Stomach smooth muscle (tissue), 2 donors: Measurements from ENCODE around the gene DENND4B.
A peak's percentile ranks its signal among the peaks of the same experiment; 100 is the strongest.
"Not testable (repeated sequence)": the region's sequence is repeated elsewhere in the genome, so short reads cannot be mapped to it uniquely, and the experiment has no call there.

Source experiments
- H3K27ac ChIP-seq: one replicate; pipeline ENCODE4 v1.7.0; 2013; ENCODE audit warnings: mild to moderate bottlenecking, low read length, inconsistent platforms
- H3K27me3 ChIP-seq, 2 donors: one replicate each; pipeline ENCODE4 v1.7.0; 2013; ENCODE audit warnings: low read length in 2 of 2; ENCODE audit not compliant: insufficient read depth in 2 of 2, control insufficient read depth in 1 of 2
- H3K36me3 ChIP-seq, 2 donors: one replicate each; pipeline ENCODE4 v1.7.0; 2013; ENCODE audit warnings: low read length in 2 of 2; ENCODE audit not compliant: control insufficient read depth in 2 of 2, insufficient read depth in 2 of 2
- H3K4me1 ChIP-seq: one replicate; pipeline ENCODE4 v1.7.0; 2013; ENCODE audit warnings: low read length; ENCODE audit not compliant: control insufficient read depth, insufficient read depth
- H3K4me3 ChIP-seq, 2 donors: one replicate each; pipeline ENCODE4 v1.7.0; 2013; ENCODE audit warnings: low read length in 2 of 2
- H3K9ac ChIP-seq, 2 donors: one replicate each; pipeline ENCODE4 v1.7.0; 2013; ENCODE audit warnings: low read length in 2 of 2, mild to moderate bottlenecking in 1 of 2
- H3K9me3 ChIP-seq, 2 donors: one replicate each; pipeline ENCODE4 v1.7.0; 2013; ENCODE audit warnings: low read length in 2 of 2; ENCODE audit not compliant: control insufficient read depth in 2 of 2
- donor health status: healthy.
- donor health status: Pancreatic carcinoma.

DENND4B gene

GRCh38 chr1:153921803-153922075 lies 24.8 kb downstream of the DENND4B start:
- peak overlapping the region; percentile 76 to 90 for H3K4me3 ChIP-seq
- no peaks in the 10 kb centered on the region for H3K9me3 ChIP-seq
- H3K27me3 ChIP-seq: no peaks in the 10 kb centered on the region
- peak overlapping the region; percentile 60 for H3K27ac ChIP-seq
- H3K4me1 ChIP-seq: peaks cover 31% of the 10 kb centered on the region
- H3K9ac ChIP-seq: peak overlapping the region; percentile 63 to 80
- no peaks in the 10 kb centered on the region for H3K36me3 ChIP-seq

- Histone ChIP-seq H3K9ac (peak overlapping the region; percentile 63 to 80), H3K4me1 (peaks cover 31% of the 10 kb centered on the region), H3K27ac (peak overlapping the region; percentile 60), H3K27me3 (no peaks in the 10 kb centered on the region), H3K4me3 (peak overlapping the region; percentile 76 to 90), H3K9me3 (no peaks in the 10 kb centered on the region), H3K36me3 (no peaks in the 10 kb centered on the region)
Observed at GRCh38 chr1:153921080-153921802, 25.3 kb downstream of the DENND4B start.

GRCh38 chr1:153919876-153920852 lies 26.4 kb downstream of the DENND4B start:
- Histone ChIP-seq H3K4me1 (peaks cover 31% of the 10 kb centered on the region), H3K9me3 (no peaks in the 10 kb centered on the region), H3K9ac (peak overlapping the region; percentile 47 to 63), H3K36me3 (no peaks in the 10 kb centered on the region), H3K4me3 (peak overlapping the region in 1 of 2 donors; percentile 22), H3K27me3 (no peaks in the 10 kb centered on the region), H3K27ac (no peak overlapping the region)

- Histone ChIP-seq H3K9ac (no peak overlapping the region), H3K36me3 (no peaks in the 10 kb centered on the region), H3K4me1 (peaks cover 20% of the 10 kb centered on the region), H3K9me3 (no peaks in the 10 kb centered on the region), H3K27ac (no peak overlapping the region), H3K27me3 (no peaks in the 10 kb centered on the region), H3K4me3 (no peak overlapping the region)
Observed at GRCh38 chr1:153916297-153916696, 30.2 kb downstream of the DENND4B start.

- Histone ChIP-seq H3K27me3 (no peaks in the 10 kb centered on the region), H3K9me3 (no peaks in the 10 kb centered on the region), H3K9ac (no peak overlapping the region), H3K4me1 (peaks cover 2% of the 10 kb centered on the region), H3K36me3 (peaks cover 0 to 2% of the 10 kb centered on the region in 2 donors), H3K27ac (no peak overlapping the region), H3K4me3 (no peak overlapping the region)
Observed at GRCh38 chr1:153912349-153912748, 34.2 kb downstream of the DENND4B start.

GRCh38 chr1:153910560-153910959 lies 36.0 kb downstream of the DENND4B start:
- H3K27me3 ChIP-seq, H3K27ac ChIP-seq, H3K36me3 ChIP-seq, H3K9ac ChIP-seq, H3K4me3 ChIP-seq, H3K9me3 ChIP-seq, H3K4me1 ChIP-seq: not testable (repeated sequence)

GRCh38 chr1:153908071-153908470 lies 38.4 kb downstream of the DENND4B start:
- H3K9me3 ChIP-seq: no peaks in the 10 kb centered on the region
- no peaks in the 10 kb centered on the region for H3K27me3 ChIP-seq
- no peaks in the 10 kb centered on the region for H3K4me1 ChIP-seq
- peaks cover 0 to 2% of the 10 kb centered on the region in 2 donors for H3K36me3 ChIP-seq
- no peak overlapping the region for H3K27ac ChIP-seq
- H3K4me3 ChIP-seq: no peak overlapping the region
- no peak overlapping the region for H3K9ac ChIP-seq

GRCh38 chr1:153907134-153907533 lies 39.4 kb downstream of the DENND4B start:
- no peaks in the 10 kb centered on the region for H3K4me1 ChIP-seq
- peaks cover 0 to 2% of the 10 kb centered on the region in 2 donors for H3K36me3 ChIP-seq

GRCh38 chr1:153906396-153906795 lies 40.1 kb downstream of the DENND4B start:
- Histone ChIP-seq H3K9ac (no peak overlapping the region), H3K36me3 (peaks cover 0 to 2% of the 10 kb centered on the region in 2 donors), H3K4me3 (no peak overlapping the region), H3K4me1 (no peaks in the 10 kb centered on the region), H3K27me3 (no peaks in the 10 kb centered on the region), H3K27ac (no peak overlapping the region), H3K9me3 (no peaks in the 10 kb centered on the region)

More at GRCh38 chr1:153907134-153907533, 39.4 kb downstream of the DENND4B start:
- Histone ChIP-seq H3K27ac (no peak overlapping the region), H3K9ac (no peak overlapping the region), H3K27me3 (no peaks in the 10 kb centered on the region), H3K9me3 (no peaks in the 10 kb centered on the region), H3K4me3 (no peak overlapping the region)

GRCh38 chr1:153905908-153906307 lies 40.6 kb downstream of the DENND4B start:
- H3K27ac ChIP-seq, H3K27me3 ChIP-seq, H3K36me3 ChIP-seq, H3K4me1 ChIP-seq, H3K9ac ChIP-seq, H3K9me3 ChIP-seq, H3K4me3 ChIP-seq: not testable (repeated sequence)
